Measurements from ENCODE around the gene SRR. TPM values are rescaled to one million over a fixed set of nuclear protein-coding genes. Genes with fewer than 3 reads are reported as not detected.
A peak's percentile ranks its signal among the peaks of the same experiment; 100 is the strongest.
"Not testable (repeated sequence)": the region's sequence is repeated elsewhere in the genome, so short reads cannot be mapped to it uniquely, and the experiment has no call there.

SRR gene, protein sequence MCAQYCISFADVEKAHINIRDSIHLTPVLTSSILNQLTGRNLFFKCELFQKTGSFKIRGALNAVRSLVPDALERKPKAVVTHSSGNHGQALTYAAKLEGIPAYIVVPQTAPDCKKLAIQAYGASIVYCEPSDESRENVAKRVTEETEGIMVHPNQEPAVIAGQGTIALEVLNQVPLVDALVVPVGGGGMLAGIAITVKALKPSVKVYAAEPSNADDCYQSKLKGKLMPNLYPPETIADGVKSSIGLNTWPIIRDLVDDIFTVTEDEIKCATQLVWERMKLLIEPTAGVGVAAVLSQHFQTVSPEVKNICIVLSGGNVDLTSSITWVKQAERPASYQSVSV
- 13.6 and 41.2 TPM in 2 replicates for total RNA-seq (2014; rRNA removed; shearing (Covaris generic))

DNA sequence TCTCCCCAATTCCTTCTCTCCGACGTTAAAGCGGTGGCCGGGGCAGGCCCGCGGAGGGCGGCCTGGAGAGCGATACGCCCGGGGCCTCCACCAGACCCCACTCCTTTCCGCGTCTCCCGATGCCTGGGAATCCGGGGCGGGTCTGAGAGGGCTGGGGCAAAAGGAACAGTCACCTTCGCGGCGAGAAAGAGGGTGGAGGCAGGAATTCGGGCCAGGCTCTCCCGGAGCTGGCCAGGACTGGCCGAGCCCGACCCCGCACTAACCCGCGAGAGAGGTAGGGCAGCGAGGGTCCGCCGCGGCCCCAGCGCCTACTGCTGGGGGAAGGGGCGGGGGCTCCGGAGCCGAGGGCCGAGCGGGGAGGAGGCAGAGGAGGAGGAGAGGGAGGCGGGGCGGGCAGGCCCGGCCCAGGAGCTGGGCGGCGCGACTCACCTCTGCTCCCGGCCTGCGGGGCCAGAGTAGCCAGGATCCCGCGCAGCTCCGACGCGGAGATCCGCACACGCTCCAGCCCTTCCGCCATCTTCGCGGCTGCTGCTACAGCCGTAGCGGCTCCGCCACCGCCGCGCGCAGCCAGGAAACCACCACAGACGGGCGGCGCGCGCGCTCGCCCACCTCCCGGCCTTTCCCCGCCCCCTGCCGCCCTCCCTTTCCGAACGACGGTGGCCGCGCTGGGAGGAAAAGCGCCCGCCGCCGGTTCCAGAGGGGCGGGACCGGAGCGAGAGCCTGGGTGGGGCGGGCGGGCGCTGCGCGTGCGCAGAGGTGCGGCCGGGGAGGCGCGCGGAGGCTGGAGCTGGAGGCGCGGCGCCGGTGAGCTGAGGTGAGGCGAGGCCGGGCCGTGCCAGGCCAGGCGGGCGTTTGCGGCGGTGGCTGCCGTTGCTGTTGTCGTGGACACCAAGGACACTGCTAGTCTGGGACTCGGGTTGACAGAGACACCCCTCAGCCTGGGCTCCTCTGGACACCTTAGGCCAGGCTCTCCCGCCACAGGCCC, at the start of gene SRR, which contains the start of gene SMG6:
SRR (plus strand) TSS at position 747 of the 985 bp plus-strand sequence. CDS start 11,611 bp downstream, outside the sequence.
SMG6 (minus strand) TSS at position 582 of the 985 bp plus-strand sequence; CDS start at position 517, 65 bp downstream.
- DNase-seq (ENCODE audit: low spot score): peak; percentile 78

DNA sequence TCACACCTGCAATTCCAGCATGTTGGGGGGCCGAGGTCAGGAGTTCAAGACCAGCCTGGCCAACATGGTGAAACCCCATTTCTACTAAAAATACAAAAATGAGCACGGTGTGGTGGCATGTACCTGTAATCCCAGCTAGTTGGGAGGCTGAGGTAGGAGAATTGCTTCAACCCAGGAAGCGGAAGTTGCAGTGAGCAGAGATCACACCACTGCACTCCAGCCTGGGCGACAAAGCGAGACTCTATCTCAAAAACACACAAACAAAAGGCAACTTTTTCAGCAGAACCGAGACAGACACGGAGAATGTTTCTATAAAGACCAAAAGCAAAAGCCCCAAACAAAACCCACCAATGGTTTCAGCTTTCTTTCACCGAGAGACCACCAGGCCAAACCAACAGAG, 44.9 kb upstream of the SRR start:
- DNase-seq (ENCODE audit: low spot score): not testable (repeated sequence)

DNA sequence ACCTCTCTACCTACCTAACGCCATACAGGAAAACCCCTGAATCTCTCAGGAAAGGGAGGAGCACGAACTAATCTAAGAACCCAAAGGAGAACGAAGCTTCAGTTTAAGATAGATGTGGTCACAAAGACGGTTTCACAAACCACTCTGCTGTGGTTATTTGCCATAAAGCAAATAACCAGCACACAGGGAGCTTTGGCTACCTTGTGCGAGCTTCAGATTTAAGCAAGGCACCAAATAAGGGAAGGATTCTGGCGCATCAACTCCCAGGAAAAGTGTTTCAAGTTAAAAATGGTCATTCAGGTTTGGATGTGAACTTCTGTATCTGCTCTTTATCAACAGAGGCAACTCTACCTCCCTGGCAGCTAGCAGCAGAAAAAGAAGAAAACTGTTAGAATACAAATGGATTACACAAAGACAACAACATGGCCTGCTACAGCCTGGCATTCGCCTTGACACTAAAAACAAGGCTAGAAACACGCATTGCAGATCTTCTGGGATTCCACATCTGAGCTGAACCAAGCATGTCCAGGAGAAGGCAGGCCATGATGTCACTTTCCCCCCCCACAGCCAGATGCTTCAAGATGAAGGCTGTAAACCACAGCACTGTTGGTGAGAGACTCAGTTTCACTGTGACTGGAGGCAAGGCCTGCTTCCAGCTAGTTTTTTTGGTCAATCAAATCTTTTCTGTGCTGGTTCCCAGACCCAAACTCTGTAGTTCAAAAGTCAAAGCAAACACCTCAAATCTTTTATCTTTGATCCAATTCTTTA, 43.8 kb upstream of the SRR start:
- DNase-seq (ENCODE audit: low spot score): no peak

DNA sequence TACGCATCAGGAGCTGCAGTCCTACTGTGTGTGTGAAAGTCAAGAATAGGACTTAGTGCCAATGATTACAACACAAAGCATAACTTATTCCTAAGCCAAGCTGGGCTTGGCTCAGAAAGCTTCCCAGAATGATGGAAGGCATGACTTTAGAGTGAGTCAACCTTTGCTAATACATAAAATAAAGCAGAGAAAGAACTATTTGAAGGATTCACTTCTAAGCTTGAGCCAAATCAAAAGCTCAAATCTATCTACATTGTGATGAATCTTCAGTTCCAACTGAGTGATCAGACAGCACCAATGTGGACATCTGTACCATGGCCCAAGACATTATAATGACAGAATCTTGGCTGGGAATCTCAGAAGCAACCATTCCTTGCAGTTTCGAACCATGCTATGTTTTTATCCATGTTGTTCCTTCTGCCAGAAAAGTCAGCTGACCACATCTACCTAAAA, 41.6 kb upstream of the SRR start:
- peak; percentile 75 for DNase-seq (ENCODE audit: low spot score)

DNA sequence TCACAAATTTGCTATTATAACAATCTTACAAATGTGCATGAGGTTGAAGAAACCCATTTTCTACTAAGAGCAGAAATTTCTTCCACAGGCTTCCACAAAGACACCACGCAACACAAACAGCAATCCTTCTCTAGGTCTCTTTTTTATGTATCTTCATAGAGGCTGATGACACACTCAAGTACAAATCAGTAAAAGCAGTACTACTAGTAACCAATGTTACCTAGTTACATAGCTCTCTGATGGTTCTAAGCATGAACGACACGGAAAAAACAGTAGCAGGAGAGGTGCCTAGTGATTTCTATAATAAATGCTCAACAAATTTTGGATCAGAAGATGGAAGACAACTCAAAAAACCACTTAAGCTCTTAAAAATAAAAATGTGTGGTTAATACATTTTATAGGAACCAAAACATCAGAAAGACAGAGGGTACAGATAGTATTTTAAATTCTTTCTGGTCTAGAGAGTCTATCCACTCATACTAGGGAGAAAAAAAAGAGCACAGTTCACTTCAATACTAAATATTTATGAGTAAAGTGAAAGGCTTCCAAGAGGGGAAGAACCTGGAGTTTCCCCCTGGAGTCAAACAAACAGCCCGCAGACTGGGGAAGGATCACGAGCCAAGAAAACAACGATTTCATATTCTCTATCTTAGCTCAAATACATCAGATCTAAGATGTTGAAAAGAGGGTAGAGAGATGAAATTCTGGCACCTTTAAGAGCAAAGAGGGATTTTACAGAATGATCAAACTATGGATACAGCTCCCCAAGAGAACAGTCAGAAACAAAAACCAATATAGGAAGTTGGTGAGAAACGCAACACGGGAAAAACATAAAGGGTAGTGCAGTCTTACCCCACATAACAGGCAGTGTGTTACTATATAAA, 40.3 kb upstream of the SRR start:
- no peak for DNase-seq (ENCODE audit: low spot score)

DNA sequence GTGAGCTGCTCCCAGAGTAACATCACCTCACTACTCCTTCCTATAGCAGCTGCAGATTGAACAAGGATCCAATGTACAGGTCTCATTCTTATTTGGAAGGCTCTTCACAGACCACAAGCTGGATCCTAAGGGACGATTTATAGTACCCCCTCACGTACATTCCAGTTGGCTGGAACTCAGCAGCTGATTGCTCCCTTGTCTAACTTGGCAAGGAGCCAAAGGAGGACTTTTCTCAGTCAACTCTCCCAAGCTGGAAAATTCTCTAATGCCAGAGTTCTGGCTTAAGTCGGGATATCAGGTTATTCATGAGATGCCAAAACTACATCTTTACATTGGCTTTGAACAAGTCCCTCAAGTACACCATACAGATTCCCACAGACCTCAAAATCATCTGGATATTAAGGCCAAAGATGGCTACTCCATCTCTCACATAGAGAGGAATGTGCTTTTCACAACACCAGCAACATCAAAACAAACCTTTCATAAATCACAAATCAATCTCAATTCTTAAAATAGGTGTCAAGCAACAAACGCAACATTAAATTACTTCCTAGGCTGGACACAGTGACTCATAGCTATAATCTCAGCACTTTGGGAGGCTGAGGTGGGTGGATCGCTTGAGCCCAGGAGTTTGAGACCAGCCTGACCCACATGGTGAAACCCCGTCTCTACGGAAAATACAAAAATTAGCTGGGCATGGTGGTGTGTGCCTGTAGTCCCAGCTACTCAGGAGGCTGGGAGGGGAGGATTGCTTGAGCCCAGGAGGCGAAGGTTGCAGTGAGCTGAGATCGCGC, 39.5 kb upstream of the SRR start:
- peak; percentile 41 for DNase-seq (ENCODE audit: low spot score)

DNA sequence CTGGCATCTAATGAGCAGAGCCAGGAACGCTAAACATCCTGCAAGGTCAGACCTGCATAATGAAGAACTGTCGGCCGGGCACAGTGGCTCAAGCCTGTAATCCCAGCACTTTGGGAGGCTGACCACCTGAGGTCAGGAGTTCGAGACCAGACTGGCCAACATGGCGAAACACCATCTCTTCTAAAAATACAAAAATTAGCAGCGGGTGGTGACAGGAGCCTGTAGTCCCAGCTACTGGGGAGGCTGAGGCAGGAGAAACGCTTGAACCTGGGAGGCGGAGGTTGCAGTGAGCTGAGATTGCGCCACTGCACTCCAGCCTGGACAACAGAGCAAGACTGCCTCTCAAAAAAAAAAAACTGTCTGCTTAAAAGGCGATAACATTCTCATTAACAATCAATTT, 38.6 kb upstream of the SRR start:
- not testable (repeated sequence) for DNase-seq (ENCODE audit: low spot score)

DNA sequence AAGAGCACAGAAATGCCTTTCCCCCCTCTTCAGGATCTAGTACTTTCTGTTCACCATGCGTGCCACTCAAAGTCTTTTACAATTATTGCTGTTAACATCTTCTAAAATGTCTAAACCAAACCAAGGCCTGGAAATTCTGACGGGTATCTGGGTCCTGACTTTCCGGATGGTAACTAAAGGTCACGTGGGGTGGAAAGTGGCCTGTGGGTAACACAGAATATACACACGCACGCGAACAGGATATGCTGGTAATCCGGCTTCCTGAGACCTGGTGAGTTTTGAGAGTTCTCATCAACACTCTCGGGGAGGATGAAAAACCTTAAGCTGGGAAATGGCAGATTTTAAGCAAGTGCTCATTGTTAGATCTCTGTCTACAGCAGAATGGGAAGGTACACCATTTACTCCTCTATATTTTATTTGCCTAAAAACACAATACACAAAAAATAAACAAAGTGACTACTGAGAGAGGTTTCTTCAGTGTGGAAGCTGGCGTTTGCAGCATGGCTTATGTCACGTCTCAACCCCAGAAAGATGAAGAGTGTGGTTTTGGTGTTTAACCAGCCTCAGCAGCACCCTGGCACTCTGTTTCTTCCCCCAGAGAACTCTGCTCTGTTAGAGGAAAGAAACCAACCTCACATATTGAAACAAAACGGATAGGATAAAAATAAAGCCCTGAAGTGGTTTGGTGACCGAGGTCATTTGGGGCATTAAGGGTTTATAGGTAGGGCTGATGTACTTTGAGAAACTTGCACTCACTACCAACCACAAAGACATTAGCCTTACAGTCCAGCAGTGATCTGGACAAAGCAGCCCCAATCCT, 37.5 kb upstream of the SRR start:
- DNase-seq (ENCODE audit: low spot score): no peak

DNA sequence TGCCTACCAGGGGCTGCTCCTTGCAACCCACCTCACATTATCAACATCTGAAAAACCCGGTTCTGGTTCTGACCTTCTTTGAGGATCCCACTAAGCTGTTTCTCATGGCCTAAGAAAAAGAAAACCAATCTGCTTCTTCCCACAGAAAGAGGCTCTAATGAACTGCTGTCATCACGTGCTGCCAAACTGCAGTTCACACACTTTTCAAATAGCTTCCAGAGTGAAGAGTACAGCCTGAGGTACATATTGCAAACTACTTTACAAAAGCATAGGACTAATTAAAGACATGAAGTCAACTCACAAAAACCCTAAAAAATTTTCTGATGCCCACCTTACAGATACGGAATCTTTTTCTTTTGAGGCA, 36.9 kb upstream of the SRR start:
- no peak for DNase-seq (ENCODE audit: low spot score)

DNA sequence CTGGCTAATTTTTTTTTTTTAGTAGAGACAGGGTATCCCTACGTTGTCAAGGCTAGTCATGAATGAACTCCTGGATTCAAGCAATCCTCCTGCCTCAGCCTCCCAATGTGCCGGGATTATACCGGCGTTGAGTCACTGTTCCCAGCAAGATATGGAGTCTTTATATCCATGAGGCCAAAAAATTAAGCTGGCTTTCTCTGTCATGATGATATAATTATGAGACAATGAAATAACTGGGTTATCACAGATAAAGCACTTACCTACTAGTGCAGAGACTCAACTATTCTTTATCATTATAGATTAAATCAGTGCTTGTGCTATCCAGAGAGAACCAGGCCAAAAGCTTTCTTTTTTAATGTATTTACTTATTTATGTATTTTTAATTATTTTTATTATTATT, 36.4 kb upstream of the SRR start:
- DNase-seq (ENCODE audit: low spot score): no peak

DNA sequence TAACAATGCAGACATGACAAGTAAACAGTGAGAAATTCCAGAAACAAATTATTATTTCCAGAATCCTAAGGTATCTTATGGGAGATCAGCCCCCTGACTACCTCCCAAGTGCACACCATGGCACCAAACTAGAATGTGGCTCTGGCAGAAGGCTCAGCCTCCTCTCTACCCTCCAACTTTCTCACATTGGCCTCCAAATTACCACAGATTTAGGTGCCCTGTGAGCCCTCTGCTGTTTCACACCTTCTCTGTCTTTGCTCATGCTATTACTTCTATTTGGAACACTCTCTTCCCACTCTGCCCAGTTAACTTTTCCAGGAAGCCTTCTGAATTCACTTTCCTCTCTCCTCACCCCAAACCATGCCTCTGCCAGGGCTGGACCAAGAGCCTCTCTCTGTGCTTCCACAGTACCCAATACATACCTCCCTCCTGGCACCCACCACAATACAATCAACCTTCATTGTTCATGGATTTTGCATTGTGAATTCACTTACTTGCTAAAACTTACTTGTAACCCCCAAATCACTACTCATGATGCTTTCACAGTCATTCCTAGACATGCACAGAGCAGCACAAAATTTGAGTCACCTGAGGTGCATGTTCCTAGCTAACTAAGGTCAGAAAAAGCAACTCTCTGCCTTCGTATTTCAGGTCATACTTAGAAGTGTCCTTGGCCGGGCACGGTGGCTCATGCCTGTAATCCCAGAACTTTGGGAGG, 31.6 kb upstream of the SRR start:
- DNase-seq (ENCODE audit: low spot score): no peak

DNA sequence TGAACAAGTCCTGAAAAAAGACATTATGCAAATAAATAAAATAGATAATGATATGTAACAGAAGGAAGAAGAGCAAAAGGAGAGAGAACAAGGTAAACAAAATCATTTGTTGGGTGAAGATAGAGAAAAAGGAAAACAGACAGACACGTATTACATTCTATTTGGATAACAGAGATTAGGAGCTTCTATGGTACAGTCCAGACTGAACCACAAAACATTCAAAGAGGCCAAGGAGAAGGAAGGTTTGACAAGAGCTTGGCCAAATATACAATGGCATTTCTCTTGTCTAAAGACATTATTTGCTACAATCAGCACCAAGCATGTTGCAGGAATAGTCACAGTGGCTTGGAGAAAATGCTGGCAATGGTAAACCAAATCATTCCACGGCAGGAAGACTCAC, 29.3 kb upstream of the SRR start:
- DNase-seq (ENCODE audit: low spot score): no peak

DNA sequence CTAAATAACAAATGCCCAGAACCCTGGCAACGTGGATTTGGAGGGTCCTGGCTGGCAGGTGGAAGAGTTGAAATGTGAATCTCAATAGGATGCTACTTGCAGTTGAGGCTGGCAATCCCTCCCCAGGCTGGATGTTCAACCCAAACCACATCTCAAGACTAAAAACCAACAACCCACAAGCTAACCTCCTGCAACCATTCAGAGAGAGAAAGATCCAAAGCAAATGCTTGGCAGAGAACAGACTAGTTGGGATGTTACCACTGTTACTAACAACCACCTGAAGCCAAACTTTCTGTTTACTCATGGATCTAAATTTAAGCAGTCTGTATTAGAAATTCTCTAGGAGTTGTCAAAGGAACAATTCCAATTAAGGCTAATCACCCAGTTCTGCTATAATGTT, 28.0 kb upstream of the SRR start:
- no peak for DNase-seq (ENCODE audit: low spot score)

DNA sequence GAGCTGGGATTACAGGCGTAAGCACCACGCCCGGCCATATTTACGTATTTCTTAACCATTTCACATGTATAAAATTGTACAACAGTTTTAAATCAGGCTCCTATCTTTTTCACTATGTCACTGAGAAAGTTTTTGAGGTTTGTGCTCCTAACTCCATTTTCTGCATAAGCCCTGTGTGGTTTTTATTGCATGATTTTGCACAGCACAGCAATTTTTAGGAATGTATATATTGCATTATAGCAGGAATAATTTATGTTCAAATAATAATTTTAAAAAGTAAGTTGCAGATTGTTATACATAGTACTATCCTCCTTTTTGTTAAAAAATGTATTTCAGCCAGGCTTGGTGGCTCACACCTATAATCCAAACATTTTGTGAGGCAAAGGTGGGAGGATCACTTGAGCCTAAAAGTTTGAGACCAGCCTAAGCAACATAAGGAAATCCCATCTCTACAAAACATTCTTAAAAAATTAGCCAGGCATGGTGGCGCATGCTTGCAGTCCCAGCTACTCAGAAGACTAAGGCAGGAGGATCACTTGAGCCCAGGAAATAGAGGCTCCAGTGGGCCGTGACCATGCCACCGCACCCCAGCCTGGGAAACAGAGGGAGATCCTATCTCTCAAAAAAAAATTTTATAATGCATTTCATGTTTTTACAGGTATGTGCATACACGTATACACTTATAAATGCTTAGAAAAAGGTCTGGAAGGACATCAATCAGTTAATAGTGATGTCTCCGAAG, 26.1 kb upstream of the SRR start:
- DNase-seq (ENCODE audit: low spot score): no peak

DNA sequence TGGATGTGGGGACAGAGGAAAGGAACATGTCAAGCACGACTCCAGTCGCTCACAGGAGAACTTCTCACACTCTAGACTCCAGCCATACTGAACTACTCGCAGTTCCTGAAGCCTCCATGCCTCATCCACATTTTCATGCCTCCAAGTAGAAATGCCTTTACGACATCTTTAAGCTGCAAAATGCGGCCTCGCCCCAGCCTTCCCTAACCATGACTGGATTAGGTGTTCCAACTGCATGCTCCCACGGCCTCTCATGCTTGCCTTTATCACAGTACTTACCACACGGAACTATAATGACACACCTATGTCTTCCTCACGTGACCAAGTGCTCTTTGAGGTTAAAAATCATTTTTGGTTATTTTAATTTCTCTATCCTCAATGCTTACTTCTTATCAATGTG, 24.0 kb upstream of the SRR start:
- no peak for DNase-seq (ENCODE audit: low spot score)

DNA sequence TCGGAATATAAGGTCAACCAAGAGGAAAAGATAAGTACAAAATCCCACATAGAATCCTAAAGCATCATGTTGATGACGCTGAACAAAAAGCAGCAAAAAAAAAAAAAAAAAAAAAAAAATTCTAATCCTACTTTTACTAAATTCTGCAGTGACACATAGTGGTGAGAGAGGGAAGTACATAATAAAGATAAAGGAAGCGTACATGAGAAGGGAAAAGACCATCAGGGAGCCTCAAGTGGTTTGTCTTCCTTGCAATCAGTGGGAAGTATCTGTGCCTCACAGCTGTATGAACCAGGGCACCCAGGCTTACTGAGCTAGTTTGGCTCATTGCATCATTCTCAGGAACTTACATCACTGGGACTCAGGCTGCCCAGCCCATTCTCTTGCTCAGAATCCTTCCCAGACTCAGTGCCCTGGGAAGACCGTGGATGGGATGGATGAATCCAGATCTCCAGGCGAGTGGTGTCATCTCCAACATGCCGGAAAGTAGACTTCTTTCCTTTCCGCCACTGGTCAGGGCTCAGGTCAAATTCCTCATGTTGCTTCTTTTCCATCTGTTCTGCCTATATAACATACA, 21.4 kb upstream of the SRR start:
- DNase-seq (ENCODE audit: low spot score): peak; percentile 69

DNA sequence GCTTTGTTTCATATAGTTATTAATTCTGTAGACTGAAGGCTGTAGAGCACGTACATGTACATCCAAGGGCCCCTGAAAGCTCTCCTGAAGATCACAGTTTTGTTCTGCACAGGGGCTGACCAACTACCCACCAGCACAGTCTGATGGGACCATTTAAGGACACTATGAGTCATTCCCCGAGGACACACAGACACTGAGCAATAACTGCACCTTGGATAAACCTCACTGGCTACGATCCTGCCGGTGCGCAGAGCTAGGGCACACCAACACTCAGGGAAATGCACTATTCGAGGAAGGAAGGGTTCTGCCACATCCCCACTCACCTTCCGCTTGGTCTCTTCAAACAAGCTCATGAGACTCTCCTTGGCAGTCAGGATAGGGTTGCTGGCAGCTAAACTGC, 20.4 kb upstream of the SRR start:
- DNase-seq (ENCODE audit: low spot score): no peak
